ENCODE measurements around the gene ZNF304.

Gene ZNF304

GRCh38 chr19:57350877-57351805 lies at the start of gene ZNF304:
TSS of gene ZNF304 (plus strand) at chr19:57351271. CDS start at chr19:57351665, 394 bp downstream.
- DNase-seq = peak; percentile 93

- no peak for DNase-seq
Measured at GRCh38 chr19:57302020-57302465, 49.0 kb upstream of the ZNF304 start.

GRCh38 chr19:57302727-57303401 lies 48.2 kb upstream of the ZNF304 start:
- DNase-seq = no peak

GRCh38 chr19:57305056-57305455 lies 46.0 kb upstream of the ZNF304 start:
- DNase-seq = no peak

GRCh38 chr19:57308514-57308913 lies 42.6 kb upstream of the ZNF304 start:
- no peak for DNase-seq

- no peak for DNase-seq
Measured at GRCh38 chr19:57310792-57311191, 40.3 kb upstream of the ZNF304 start.

- no peak for DNase-seq
Measured at GRCh38 chr19:57314146-57314545, 36.9 kb upstream of the ZNF304 start.

- no peak for DNase-seq
Measured at GRCh38 chr19:57317503-57317902, 33.6 kb upstream of the ZNF304 start.

- DNase-seq = no peak
Measured at GRCh38 chr19:57319869-57320179, 31.2 kb upstream of the ZNF304 start.

- DNase-seq = peak; percentile 96
Measured at GRCh38 chr19:57320180-57321084, 30.6 kb upstream of the ZNF304 start, which contains the start of gene ZNF543. TSS of gene ZNF543 (plus strand) at chr19:57320472. CDS start at chr19:57320854, 382 bp downstream.

GRCh38 chr19:57321116-57321515 lies 30.0 kb upstream of the ZNF304 start:
- no peak for DNase-seq

- DNase-seq = peak; percentile 6
Measured at GRCh38 chr19:57321751-57322150, 29.3 kb upstream of the ZNF304 start.

- DNase-seq = no peak
Measured at GRCh38 chr19:57324992-57325391, 26.1 kb upstream of the ZNF304 start.

GRCh38 chr19:57327993-57328392 lies 23.1 kb upstream of the ZNF304 start:
- no peak for DNase-seq

- no peak for DNase-seq
Measured at GRCh38 chr19:57334191-57334590, 16.9 kb upstream of the ZNF304 start.

GRCh38 chr19:57338877-57339276 lies 12.2 kb upstream of the ZNF304 start:
- DNase-seq = no peak

GRCh38 chr19:57342582-57342981 lies 8.5 kb upstream of the ZNF304 start:
- DNase-seq = no peak

GRCh38 chr19:57348136-57348535 lies 2.9 kb upstream of the ZNF304 start:
- DNase-seq = no peak

- DNase-seq = no peak
Measured at GRCh38 chr19:57351867-57352266, 796 bp downstream of the ZNF304 start.

GRCh38 chr19:57355916-57356315 lies 4.8 kb downstream of the ZNF304 start:
- DNase-seq = no peak

GRCh38 chr19:57357406-57357805 lies 6.3 kb downstream of the ZNF304 start:
- no peak for DNase-seq

- DNase-seq = no peak
Measured at GRCh38 chr19:57359300-57359699, 8.2 kb downstream of the ZNF304 start.

- no peak for DNase-seq
Measured at GRCh38 chr19:57362419-57362818, 11.3 kb downstream of the ZNF304 start.

Measured in activated CD4-positive, alpha-beta T cell treated with anti-CD3 and anti-CD28 coated beads, Interleukin-2, Interleukin-6, amounts not matched to agents 100 ng/mL and 50 ng/mL, durations not matched to agents 16 hours and 8 hours (primary cell).